Suppressor macrophage treated with lipopolysaccharide for 1 hour (primary cell): ENCODE results near the gene ACAP2.
"Not testable (repeated sequence)": the region's sequence is repeated elsewhere in the genome, so short reads cannot be mapped to it uniquely, and the experiment has no call there.

Experiments used
- DNase-seq, 3 donors: peaks; one replicate each; pipeline ENCODE4 v3.0.0-alpha.2; 2020 to 2022

Gene ACAP2

DNA sequence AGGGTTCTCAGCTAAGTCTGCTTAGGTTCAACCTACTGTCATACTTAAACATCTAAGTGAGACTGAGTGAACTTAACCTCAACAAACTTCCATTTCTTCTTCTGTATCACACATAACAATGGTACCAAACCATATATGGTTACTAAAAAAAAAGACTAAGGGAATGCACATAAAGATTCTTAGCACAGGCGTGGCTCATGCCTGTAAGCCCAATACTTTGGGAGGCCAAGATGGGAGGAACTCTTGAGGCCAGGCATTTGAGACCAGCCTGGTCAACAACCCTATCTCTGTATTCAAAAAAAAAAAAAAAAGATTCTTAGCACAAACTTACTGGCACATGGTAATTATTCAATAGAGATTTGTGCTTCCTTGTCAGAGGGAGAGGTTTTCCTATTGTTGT is 57.9 kb downstream of the ACAP2 start:
- DNase-seq, result no peak

DNA sequence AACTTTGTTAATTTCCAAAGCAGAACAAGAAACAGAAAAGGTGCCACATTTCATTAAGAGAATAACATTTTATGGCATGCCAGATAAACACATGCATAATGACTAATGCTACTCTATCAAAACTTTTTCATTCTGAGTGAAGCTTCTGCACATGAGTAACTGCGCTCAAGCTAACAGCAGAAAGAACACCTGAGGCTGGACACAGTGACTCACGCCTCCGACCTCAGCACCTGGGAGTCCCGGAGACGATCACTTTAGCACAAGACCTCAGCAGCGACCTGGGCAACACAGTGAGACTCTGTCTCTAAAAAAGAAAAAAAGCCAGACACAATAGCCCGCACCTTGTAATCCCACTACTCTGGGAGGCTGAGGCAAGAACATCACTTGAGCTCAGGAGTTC is 70.6 kb downstream of the ACAP2 start:
- no peak for DNase-seq

DNA sequence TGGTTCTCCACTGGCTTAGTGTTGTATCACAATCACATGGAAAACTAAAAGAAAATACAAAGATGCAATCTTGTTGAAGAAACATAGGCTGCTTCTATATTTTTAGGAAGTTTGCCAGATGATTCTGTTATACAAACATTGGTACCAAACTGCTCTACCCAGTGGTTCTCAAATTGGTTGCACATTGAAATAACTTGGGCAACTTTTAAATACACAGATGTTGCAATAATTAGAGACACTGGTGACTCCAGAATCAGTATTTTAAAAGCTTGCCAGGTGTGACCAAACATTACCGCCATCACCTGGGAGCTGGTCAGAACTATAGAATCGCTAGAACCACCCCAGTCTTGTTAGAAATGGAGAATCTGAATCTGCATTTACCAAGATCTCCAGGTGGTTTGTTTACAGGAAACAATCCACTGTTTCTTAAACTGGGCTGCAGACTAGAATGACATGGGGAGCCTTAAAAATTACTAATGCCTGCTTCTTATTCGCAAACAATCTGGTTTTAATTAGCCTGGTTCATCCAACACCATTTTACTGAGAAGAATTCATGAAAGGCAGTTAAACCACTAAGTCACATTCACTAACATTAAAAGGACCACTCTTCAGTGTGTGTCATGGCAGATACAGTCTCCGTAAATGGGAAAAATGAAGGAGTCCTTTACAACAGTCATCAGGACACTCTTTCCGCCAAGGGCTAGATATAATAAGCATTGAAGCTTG is 76.5 kb downstream of the ACAP2 start:
- DNase-seq, result no peak

DNA sequence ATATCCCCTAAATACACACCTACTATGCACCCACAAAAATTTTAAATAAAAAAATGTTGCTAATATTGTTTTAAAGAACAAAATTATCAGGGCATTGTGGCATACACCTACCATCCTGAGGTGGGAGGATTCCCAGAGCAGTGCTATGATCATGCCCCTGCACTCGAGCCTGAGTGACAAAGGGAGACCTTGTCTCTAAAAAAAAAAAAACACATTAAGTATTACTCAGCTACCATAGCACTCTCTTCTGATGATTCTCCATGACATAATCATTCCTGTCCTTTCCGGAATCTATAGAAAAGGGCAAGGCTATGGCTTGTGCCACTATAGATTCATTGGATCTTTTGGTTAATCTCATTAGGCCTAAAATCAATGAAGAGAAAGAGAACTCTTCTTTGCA is 77.4 kb downstream of the ACAP2 start:
- no peak for DNase-seq

DNA sequence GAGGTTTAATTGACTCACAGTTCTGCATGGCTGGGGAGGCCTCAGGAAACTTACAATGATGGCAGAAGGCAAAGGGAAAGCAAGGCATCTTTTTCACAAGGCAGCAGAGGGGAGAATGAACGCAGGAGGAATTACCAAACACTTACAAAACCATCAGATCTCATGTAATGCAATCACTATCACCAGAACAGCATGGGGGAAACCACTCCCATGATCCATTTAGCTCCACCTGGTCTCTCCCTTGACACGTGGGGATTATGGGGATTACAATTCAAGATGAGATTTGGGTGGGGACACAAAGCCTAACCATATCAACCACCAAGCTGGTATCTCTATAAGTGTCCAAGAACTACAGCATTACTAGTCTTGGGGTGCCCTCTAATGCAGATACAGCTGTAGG is 85.0 kb downstream of the ACAP2 start:
- not testable (repeated sequence) for DNase-seq

DNA sequence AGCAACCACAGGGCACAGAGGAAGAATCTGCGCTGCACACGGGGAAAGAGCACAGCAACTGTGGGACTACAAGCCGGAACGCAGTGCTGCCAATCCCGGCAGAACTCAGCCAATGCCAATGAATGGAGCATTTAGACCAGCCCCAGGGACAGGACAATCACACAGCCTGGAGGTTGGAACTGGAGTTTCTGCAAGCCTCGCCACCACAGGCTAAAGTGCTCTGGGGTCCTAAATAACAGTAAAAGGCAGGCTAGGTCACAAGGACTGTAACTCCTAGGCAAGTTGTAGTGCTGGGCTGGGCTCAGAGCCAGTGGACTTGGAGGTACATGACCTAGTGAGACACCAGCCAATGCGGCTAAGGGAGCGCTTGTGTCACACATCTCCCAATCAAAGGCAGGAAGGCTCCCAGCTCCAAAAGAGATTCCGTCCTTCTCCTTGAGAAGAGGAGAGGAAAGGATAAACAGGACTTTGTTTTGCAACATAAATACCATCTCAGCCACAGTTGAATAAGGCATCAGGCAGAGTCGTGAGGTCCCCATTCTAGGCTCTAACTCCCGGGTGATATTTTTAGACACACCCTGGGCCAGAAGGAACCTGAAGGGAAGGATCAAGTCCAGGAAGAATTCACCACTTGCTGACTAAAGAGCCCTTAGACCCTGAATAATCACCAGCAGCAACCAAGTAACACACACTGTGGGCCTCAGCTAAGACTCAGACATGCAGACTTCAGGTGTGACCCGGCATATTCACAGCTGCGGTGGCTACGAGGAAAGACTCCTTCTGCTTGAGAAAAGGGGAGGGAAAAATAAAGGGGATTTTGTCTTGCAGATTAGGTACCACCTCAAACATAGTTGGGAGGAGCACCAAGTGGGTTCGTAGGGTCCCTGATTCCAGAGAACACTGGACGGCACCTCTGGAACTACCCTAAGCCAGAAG is 86.4 kb downstream of the ACAP2 start:
- no peak for DNase-seq

DNA sequence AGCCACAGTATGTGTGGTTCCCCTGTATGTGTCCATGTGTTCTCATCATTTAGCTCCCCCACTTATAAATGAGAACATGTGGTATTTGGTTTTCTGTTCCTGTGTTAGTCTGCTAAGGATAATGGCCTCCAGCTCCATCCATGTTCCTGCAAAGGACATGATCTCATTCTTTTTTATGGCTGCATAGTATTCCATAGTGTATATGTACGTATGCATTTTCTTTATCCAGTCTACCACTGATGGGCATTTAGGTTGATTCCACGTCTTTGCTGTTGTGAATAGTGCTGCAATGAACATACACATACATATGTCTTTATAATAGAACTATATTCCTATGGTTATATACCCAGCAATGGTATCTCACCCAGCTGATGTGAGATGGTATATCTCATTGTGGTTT is 88.8 kb downstream of the ACAP2 start:
- DNase-seq, result not testable (repeated sequence)

DNA sequence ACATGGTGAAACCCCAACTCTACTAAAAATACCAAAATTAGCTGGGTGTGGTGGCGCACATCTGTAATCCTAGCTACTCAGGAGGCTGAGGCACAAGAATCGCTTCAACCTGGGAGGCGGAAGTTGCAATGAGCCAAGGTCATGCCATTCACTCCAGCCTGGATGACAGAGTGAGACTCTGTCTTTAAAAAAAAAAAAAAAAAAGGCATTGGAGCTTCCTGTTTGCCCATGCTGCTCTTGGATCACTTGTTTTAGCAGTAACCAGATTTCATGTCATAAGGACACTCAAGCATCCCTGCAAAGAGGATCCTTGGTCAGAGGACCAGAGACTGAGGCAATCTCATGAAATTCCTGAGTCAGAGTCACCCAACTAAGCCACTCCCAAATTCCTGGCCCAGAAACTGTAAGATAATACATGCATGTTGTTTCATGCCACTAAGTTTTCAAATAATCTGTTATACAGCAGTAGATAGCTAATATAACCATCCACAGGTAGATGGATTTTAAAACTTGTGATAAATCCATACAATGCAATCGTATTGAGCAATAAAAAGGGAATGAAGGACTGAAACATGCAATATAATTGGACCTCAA is 89.8 kb downstream of the ACAP2 start:
- DNase-seq, result peak; percentile 55 to 70 (median 67)

DNA sequence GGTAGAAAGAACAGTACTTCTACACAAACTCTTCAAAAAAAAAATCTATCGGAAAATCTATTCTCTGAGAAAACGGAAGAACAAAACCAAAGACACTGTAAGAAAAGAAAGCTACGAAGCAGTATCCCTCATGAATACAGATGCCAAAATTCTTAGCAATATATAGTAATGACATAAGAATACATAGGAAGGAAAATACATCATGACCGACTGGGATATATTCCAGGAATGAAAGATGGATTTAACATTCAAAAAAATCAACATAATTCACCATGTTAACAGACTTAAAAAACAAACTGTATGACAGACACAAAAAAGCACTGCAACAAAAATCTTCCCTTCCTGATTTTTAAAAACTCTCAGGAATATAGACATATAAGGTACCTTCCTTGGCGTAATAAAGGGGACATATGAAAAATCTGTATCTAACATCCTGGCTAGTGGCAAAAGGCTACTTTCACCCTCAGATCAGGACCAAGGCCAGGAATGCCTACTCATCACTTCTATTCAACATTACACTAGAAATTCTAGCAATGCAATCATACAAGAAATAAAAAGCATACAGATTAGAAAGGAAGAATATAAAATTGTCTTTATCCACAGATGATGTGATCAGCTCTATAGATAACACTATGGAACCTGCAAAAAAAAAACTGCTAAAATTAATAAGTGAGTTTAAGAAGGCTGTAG is 94.2 kb downstream of the ACAP2 start:
- DNase-seq, result no peak

DNA sequence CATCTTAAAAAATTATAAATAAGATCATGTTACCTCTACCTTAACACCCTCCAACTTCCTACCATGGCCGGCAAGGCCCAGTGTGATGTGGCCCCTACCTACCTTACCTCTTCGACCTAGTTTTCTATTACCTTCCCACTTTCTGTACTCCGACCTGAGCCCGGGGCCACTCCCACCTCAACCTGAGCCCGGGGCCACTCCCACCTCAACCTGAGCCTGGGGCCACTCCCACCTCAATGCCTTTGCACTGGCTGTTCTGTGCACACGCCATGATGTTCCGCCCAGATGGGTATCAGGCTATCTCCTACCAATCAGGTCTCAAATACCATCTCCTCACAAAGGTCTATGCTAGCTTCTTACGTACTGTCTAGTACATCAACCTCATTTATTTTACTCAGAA is 105.1 kb downstream of the ACAP2 start:
- DNase-seq, result no peak

DNA sequence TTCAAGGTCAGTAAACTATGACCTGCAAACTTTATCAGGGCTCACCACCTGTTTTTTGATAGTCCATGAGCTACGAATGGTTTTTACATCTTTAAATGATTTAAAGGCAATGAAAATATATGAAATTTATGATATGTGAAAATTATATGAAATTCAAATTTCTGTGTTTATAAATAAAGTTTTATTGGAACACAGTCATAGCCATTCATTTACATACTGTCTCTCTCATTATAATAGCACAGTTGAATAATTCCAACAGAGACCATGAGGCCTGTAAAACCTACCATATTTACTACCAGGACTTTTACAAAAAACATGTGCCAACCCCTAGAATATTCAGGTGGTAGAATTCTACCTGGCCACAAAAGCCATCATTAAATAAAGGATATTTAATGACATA is 107.9 kb downstream of the ACAP2 start:
- no peak for DNase-seq

DNA sequence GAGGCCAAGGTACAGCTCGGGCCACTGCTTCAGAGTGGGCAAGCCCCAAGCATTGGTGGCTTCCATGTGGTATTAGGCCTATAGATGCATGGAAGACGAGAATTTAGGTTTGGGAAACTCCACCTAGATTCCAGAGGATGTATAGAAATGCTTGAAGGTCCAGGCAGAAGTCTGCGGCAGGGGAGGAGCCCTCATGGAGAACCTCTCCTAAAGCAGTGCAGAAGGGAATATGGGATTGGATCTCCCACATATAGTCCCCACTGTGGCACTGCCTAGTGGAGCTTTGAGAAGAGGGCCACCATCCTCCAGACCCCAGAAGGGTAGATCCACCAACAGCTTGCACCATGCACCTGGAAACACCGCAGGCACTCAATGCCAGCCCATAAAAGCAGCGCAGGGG is 123.8 kb downstream of the ACAP2 start:
- no peak for DNase-seq

DNA sequence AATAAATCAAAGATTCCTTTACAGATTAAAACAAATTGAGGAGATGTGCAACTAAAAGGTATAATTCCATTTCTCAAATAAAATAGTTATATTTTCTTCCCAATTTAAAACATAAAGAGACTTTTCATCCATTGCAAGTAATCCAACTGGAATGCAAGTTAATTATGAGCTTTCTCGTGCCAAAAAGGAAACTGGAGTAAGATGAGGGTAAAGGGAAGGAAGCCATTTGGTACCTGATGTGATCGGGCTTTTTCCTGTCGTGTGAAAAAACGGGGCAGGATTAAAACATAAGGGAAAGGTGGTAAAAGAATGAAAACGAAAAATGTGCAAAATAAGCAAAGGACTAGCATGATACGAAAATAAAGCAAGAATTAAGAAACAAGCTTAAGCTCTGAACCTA is 130.1 kb downstream of the ACAP2 start:
- no peak for DNase-seq

DNA sequence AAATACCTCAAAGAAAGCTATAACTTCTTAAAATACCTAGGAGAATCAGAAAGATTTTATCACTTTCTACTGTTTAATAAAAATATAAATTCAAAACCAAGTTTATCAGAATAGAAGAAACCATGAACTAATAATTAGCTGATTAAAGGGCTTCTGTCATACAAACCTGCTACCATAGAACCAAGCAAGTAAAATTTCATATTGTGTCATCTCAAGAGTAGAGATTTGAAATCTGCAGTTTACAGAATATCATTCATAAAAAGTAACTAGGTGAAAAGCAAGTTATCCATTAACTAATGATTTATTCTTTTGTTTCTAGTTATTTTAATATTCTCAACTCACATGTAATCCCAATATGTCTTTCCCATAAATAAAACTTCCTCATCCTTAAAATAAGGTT is 135.1 kb downstream of the ACAP2 start:
- no peak for DNase-seq

DNA sequence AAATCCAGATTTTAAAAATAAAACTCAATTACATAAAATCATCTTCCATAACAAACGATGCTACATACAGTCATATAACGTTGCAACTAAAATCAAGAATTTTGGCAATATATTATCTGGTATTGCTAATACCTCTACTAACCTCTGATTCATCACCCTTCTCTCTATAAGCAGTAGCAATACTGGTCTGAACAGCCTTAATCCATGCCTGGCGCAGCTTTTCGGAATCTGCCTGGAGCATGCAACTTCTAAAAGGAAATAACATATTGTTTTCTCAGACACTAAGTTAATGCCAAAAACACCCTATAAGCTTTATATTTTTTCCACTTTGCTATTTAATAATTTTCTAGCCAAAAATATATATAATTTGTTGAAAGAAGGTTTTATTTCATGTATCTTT is 136.5 kb downstream of the ACAP2 start:
- no peak for DNase-seq

DNA sequence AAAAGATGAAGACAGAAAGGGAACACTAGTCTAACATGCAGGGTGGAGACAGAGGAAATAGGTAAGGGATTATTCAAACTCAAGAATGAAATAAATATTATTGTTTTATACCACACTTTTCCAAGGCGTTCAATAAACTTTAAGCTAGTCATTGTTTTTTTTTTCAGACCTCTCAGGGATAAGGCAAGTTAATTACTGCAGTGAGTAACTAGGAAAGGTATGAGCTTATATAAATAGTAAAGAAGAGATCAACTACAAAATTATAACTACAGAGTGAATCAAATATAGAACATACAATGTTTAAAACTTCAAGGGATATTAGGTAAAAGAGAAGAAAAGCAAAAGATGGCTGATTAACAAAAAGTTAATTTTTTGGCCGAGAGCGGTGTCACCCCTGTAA is 140.4 kb downstream of the ACAP2 start:
- no peak for DNase-seq

DNA sequence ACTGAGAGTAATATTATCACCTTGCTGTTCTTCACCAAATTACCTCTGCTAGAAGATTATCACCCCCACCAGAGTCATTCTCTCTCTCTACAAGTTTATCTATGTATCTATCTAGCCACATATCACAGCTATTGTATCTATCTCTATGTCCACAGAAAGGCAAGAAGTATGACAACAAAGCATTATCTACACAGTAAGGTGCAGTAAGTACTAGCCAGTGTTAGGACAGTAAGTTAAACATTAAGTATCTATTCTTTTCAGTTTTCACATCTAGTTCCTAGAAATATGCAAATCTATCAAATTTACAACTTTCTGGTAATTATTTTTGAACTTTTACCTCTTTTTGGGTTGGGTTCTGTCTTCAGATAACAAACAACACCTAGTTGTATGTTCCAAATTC is 145.4 kb downstream of the ACAP2 start:
- no peak for DNase-seq

DNA sequence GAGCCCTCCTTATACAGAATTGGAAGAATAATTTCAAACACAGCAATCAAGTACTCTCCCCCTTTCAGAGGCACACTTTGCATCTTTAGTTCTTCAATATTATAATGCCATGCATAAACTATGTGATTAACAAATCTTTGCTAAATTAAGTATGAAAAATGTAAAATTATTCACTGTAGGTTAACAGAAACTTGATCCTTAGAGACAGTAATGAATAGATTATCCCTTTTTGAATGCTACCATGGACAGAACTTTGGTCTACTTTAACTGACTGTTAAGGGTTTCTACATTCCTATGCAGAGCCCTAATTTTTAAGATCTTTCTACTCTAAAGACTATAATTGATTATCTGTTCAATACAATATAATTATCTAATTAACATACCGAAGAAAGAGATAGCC is 146.2 kb downstream of the ACAP2 start:
- no peak for DNase-seq

DNA sequence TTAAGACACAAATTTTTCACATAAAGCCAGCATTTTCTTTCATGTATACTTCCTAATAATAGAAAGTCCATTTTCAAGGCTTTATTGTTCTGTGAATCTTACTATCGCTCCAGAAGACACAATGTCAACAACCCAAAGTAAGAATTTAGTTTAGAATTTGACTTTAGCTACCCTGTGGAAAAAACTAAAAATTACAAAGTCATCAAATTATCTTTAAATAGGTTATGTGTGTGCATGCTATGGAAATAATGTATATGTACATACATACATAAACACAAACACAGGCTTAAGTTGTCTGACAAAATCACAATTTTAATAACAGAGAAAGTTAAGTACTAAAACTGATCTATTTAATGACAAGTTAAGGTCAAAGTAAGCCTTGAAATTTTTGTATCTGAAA is 151.7 kb downstream of the ACAP2 start:
- no peak for DNase-seq

DNA sequence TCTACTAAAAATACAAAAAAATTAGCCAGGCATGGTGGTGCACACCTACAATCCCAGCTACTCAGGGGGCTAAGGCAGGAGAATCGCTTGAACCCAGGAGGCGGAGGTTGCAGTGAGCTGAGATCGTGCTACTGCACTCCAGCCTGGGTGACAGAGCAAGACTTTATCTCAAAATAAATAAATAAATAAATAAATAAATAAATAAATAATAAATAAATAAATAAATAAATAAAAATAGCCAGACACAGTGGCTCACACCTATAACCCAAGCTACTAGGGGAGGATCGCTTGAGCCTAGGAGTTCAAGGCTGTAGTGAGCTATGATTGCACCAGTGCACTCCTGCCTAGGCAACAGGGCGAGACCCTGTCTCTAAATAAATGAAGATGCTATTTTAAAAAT is 152.2 kb downstream of the ACAP2 start:
- not testable (repeated sequence) for DNase-seq

DNA sequence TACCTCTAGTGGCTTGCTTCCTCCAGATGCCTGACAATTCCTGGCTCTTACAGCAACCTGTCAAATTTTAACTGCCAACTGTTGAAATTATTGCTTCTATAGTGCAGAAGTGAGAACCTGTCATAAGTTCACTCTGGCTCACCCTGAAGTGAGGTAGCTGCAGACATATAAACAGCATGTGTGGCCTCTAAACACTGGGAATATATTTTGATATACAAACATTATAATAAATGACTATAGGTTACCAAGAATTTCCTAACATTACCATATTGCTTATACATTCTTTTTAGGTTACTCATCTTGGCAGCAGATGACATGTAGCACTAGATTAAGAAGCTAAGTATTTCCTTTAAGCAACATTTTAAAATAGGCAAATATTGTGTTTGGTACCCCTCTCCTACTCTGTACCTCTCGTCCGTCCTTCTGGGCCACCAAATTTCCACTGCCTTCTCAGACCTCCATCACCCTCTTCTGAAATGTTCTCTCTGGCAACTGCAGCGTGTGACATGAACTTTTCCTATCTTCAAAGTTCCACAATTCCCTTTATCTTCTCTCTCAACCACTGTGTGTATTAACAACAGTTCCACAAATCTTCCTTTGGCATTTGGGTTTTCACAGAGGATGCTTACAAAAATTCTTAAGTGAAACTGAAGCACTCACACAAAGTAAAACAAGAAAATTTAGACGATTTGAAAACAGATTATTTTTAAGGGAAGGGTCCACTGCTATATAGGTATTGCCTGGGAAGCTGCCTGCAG is 156.5 kb downstream of the ACAP2 start:
- DNase-seq, result no peak

DNA sequence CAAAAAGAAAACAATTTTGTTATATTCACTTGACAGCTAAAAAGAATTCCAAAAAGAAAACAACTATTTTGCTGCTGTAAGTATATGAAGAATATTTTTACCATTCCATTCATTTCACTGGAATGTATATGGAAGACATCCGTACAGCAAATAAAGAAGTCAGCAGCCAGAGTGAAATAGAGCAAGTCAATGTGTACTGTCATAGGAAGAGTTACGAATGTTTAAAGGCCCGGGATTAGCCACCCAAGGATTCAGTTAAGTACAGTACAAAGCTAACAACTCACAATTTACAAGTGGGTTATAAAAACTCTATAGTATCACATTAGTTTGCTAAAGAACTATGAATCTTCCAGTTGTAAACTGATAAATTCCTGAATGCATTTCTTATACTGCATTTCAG is 157.4 kb downstream of the ACAP2 start:
- DNase-seq, result no peak

DNA sequence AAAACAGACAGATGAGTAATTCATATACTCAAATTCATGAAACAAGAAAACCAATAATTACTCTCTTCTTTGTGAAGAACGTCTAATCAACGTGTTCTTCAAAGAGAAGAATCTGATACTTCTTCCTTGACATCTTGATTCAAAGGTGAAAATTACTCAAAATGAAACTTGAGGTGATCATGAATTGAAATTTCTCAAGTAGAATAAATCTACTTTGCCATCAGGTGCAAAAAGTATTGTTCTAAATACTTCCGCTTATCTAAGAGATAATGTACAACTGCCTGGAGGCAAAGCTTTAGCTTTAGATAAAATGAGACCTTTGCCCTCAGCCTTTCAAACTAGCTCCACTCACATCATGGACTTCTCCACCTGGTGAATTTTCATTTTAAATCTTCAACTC is 158.0 kb downstream of the ACAP2 start:
- no peak for DNase-seq
